ENCODE results near the gene SLC12A8. TPM values are rescaled to one million over a fixed set of nuclear protein-coding genes. Genes with fewer than 3 reads are reported as not detected.
A peak's percentile ranks its signal among the peaks of the same experiment; 100 is the strongest.

The SLC12A8 gene
- total and polyA plus RNA-seq, 2 donors (not counting 1 experiment from before 2014, with no cell fraction given) = 15.1 to 19.5 TPM

DNA sequence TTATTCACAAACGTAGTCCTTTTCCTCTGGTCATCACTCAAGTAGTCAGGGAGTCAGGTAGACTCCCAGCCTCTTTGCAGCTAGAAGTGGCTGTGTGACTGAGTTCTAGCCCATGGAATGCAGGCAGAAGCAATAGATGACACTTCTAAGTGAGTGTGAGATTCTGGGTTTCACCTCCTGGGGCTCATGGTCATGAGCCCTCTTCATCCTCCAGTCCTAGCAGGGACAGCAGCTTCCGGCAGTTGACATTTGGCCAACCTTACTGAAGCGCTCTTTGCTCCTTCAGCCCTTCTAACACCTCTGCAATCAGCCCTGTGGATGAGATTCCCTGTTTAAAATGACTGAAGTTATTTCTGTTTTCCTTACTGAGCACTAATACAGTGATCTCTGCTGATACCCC is 21.8 kb downstream of the SLC12A8 start:
- Histone ChIP-seq H4K20me1 (ENCODE audit: control insufficient read depth, extremely low read depth, insufficient read depth, low read length) (no peaks in the 10 kb centered on the region), H3K4me2 (ENCODE audit: extremely low read depth, insufficient read depth, low read length) (no peak overlapping the region), H3K4me3 (replicated peaks in 1 of 4; ENCODE audit: control extremely low read depth in 1 of 4, insufficient read depth in 1 of 4, low read depth in 3 of 4, low read length in 4 of 4) (no peak overlapping the region), H3K36me3 (ENCODE audit: control insufficient read depth, insufficient read depth, low read length) (no peaks in the 10 kb centered on the region), H3K27me3 (ENCODE audit: control insufficient read depth, insufficient read depth, low read length) (peaks cover 2% of the 10 kb centered on the region), H3K79me2 (ENCODE audit: control insufficient read depth, insufficient read depth, low read length) (no peaks in the 10 kb centered on the region), H3K4me1 (ENCODE audit: control insufficient read depth, extremely low read depth, insufficient read depth, low read length) (peaks cover 9% of the 10 kb centered on the region), H3K9ac (ENCODE audit: insufficient read depth, low read length) (no peak overlapping the region), H2AFZ (ENCODE audit: low read length) (no peak overlapping the region), H3K27ac (ENCODE audit: insufficient read depth, low read length) (no peak overlapping the region), H3K9me3 (ENCODE audit: control insufficient read depth, insufficient read depth, low read depth, low read length) (no peaks in the 10 kb centered on the region)
- no peak for TF ChIP-seq EZH2 (IDR thresholded peaks at IDR 0.05; ENCODE audit: low read length, missing control alignments)
- TF ChIP-seq, protein P1, sequence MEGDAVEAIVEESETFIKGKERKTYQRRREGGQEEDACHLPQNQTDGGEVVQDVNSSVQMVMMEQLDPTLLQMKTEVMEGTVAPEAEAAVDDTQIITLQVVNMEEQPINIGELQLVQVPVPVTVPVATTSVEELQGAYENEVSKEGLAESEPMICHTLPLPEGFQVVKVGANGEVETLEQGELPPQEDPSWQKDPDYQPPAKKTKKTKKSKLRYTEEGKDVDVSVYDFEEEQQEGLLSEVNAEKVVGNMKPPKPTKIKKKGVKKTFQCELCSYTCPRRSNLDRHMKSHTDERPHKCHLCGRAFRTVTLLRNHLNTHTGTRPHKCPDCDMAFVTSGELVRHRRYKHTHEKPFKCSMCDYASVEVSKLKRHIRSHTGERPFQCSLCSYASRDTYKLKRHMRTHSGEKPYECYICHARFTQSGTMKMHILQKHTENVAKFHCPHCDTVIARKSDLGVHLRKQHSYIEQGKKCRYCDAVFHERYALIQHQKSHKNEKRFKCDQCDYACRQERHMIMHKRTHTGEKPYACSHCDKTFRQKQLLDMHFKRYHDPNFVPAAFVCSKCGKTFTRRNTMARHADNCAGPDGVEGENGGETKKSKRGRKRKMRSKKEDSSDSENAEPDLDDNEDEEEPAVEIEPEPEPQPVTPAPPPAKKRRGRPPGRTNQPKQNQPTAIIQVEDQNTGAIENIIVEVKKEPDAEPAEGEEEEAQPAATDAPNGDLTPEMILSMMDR (conservative IDR thresholded peaks at IDR 0.05 in 1 of 2, IDR thresholded peaks at IDR 0.05 in 1 of 2; ENCODE audit: low read depth in 1 of 2, low read length in 2 of 2) = no peak
- DNase-seq (ENCODE audit: low read depth in 2 of 2) = peak in 1 of 2 donors; percentile 15

DNA sequence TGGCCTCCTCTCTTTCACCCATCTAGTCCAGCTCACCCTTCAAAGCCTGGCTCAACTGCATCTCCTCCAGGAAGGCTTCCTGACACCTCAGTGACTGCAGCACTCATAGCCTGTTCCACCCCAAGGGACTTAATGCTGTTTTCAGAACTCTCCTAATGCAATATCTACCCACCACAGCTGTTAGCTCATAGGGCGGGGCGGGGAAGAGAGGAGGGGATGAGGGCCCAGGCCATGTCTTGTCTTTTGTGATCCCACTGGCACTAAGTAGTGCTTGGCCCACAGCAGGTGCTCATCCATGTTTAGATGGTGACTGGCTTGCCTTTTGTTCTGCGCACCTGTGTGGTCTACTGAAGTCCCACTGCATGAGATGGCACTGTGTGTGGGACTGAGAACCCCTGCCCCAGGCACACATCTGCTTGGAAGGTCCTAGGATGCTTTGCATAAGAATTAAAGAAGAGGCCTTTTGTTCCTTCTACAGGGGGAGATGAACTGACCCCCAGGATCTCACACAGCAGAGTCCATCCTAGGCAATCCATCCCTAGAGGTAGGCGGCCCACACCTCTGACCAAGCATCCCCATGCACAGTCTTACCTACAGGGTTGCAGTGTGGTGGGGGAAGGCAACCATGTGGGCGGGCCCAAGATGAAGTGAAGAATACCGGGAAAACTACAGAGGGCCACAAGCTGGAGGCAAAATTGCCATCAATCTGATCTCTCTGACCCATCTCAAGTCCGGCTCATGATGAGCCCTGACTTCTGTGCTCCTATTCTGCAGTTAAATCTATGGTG is 23.0 kb downstream of the SLC12A8 start:
- TF ChIP-seq EZH2 (IDR thresholded peaks at IDR 0.05; ENCODE audit: low read length, missing control alignments) = no peak
- TF ChIP-seq, protein P1 (conservative IDR thresholded peaks at IDR 0.05 in 1 of 2, IDR thresholded peaks at IDR 0.05 in 1 of 2; ENCODE audit: low read depth in 1 of 2, low read length in 2 of 2) = no peak
- H3K79me2 ChIP-seq (ENCODE audit: control insufficient read depth, insufficient read depth, low read length) = no peaks in the 10 kb centered on the region
- DNase-seq (ENCODE audit: low read depth in 2 of 2) = no peak

DNA sequence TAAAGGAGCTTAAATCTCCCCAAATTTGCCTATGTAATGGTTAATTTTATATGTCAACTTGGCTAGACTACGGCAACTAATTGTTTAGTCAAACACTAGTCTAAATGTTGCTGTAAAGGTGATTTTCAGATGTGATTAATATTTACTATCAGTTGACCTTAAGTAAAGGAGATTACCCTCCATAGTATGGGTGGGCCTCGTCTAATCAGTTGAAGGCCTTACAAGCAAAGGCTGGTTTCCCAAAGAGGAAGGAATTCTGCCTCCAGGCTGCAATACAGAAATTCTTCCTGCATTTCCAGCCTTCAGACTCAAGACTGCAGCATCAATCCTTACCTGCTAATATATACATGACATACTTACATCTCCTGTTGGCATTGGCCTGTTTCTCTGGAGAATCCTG is 23.6 kb downstream of the SLC12A8 start:
- Histone ChIP-seq H3K27ac (ENCODE audit: insufficient read depth, low read length) (no peak overlapping the region), H4K20me1 (ENCODE audit: control insufficient read depth, extremely low read depth, insufficient read depth, low read length) (no peaks in the 10 kb centered on the region), H2AFZ (ENCODE audit: low read length) (no peak overlapping the region), H3K4me3 (replicated peaks in 1 of 4; ENCODE audit: control extremely low read depth in 1 of 4, insufficient read depth in 1 of 4, low read depth in 3 of 4, low read length in 4 of 4) (no peak overlapping the region), H3K9ac (ENCODE audit: insufficient read depth, low read length) (no peak overlapping the region), H3K79me2 (ENCODE audit: control insufficient read depth, insufficient read depth, low read length) (no peaks in the 10 kb centered on the region), H3K4me1 (ENCODE audit: control insufficient read depth, extremely low read depth, insufficient read depth, low read length) (peaks cover 4% of the 10 kb centered on the region), H3K27me3 (ENCODE audit: control insufficient read depth, insufficient read depth, low read length) (peaks cover 2% of the 10 kb centered on the region), H3K4me2 (ENCODE audit: extremely low read depth, insufficient read depth, low read length) (no peak overlapping the region), H3K9me3 (ENCODE audit: control insufficient read depth, insufficient read depth, low read depth, low read length) (no peaks in the 10 kb centered on the region), H3K36me3 (ENCODE audit: control insufficient read depth, insufficient read depth, low read length) (no peaks in the 10 kb centered on the region)
- no peak for DNase-seq (ENCODE audit: low read depth in 2 of 2)
- no peak for TF ChIP-seq EZH2 (IDR thresholded peaks at IDR 0.05; ENCODE audit: low read length, missing control alignments)
- TF ChIP-seq, protein P1 (conservative IDR thresholded peaks at IDR 0.05 in 1 of 2, IDR thresholded peaks at IDR 0.05 in 1 of 2; ENCODE audit: low read depth in 1 of 2, low read length in 2 of 2) = no peak

More for the DNA sequence above, 23.0 kb downstream of the SLC12A8 start:
- no peak overlapping the region for H2AFZ ChIP-seq (ENCODE audit: low read length)
- H3K4me3 ChIP-seq (replicated peaks in 1 of 4; ENCODE audit: control extremely low read depth in 1 of 4, insufficient read depth in 1 of 4, low read depth in 3 of 4, low read length in 4 of 4) = no peak overlapping the region
- H3K4me2 ChIP-seq (ENCODE audit: extremely low read depth, insufficient read depth, low read length) = no peak overlapping the region
- H3K36me3 ChIP-seq (ENCODE audit: control insufficient read depth, insufficient read depth, low read length) = no peaks in the 10 kb centered on the region
- no peak overlapping the region for H3K27ac ChIP-seq (ENCODE audit: insufficient read depth, low read length)
- peaks cover 2% of the 10 kb centered on the region for H3K27me3 ChIP-seq (ENCODE audit: control insufficient read depth, insufficient read depth, low read length)
- peaks cover 7% of the 10 kb centered on the region for H3K4me1 ChIP-seq (ENCODE audit: control insufficient read depth, extremely low read depth, insufficient read depth, low read length)
- H3K9me3 ChIP-seq (ENCODE audit: control insufficient read depth, insufficient read depth, low read depth, low read length) = no peaks in the 10 kb centered on the region
- H3K9ac ChIP-seq (ENCODE audit: insufficient read depth, low read length) = no peak overlapping the region
- H4K20me1 ChIP-seq (ENCODE audit: control insufficient read depth, extremely low read depth, insufficient read depth, low read length) = no peaks in the 10 kb centered on the region
